Measurements from ENCODE around the gene SYN1.
"Not testable (repeated sequence)": the region's sequence is repeated elsewhere in the genome, so short reads cannot be mapped to it uniquely, and the experiment has no call there.

The SYN1 gene

GRCh38 chrX:47619486-47620302 lies at the start of gene SYN1:
Gene SYN1 (minus strand): TSS chrX:47619857. CDS start chrX:47619728, 129 bp downstream.
- DNase-seq (ENCODE audit: low spot score), result peak; percentile 81

DNA sequence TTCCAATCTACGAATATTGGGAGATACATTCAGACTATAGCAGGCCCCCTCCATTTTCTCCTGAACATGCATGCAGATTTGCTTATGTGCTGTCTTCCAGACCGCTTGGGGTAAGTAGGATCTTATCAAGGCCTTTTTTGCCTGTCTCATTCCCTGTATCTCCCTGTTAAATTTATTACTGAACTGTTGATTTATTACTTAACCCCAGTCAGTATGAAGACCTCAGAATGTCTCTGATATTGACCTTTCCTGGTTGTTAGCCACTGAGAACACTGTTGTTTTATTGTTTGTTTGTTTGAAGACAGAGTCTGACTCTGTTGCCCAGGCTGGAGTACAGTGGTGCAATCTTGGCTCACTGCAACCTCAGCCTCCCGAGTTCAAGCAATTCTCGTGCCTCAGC lies 46.1 kb upstream of the SYN1 start:
- not testable (repeated sequence) for DNase-seq (ENCODE audit: low spot score)

DNA sequence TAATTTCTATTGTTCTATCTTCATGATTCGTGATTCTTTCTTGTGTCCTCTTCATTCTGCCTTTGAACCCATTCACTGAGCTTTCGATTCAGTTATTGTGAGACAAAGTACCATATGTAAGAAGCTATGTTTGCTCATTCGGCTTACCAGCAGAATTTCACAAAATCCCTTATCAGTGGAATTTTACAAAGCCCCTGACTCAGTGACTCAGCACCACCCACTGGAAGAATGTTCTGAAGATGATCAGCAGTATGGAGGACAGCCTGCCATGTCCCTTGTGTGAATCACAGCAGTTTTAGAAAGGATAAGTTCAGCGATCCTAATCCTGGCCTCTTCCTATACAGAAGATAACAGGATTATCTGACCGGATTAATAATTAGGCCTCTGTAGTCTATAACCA lies 45.1 kb upstream of the SYN1 start:
- no peak for DNase-seq (ENCODE audit: low spot score)

- peak; percentile 58 for DNase-seq (ENCODE audit: low spot score)
These were observed 42.5 kb upstream of the SYN1 start for GRCh38 chrX:47662144-47662657.

DNA sequence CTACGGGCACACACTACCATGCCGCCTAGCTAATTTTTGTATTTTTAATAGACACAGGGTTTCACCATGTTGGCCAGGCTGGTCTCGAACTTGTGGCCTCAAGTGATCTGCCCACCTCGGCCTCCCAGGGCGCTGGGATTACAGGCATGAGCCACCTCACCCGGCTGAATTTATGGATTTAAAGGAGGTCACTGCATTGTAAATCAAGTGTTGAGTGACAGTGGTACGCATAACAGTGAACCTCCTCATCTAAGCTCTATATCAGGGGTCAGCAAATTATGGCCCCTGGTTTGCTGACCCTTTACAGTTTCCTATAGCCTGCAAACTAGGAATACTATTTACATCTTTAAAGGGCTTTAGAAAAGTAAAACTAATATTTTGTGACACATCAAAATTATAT lies 41.9 kb upstream of the SYN1 start:
- no peak for DNase-seq (ENCODE audit: low spot score)

GRCh38 chrX:47659421-47659726 lies 39.7 kb upstream of the SYN1 start:
- DNase-seq (ENCODE audit: low spot score), result no peak

DNA sequence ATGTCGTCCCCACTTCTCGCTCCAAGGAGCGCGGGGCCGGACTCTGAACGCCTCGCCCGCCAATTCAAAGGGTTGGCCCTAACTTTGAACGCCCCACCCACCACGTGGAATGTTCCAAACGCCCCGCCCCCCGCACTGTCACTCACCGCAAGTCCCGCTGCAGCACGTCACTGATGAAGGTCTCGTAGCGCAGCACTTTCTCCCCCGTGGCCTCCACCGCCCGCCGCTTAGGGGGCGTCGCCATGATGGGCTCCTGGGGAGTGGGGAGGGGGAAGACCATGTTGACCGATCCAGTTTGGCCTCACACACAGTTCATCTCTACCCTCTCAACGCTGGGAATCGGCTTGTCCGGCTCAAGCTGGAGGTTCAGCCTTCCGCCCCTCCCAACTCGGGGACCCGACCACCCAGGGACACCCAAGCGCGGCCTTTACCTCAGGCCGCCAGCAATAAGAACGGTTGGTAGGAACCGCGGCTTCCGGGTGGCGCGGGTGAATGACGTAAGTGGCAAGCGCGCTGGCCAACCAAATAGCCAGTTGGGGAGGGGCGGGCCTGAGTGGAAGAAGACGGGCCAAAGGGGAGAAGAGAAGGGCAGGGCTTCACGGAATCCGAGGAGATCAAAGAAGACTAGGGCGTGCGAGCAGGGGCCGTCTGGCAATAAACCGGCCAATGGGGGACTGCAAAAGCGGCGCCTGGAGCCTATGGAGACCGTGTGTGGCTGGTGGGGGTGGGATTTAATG lies 39.2 kb upstream of the SYN1 start, which contains the start of gene UXT:
UXT (minus strand) TSS at position 497 of the 737 bp plus-strand sequence; CDS start at position 244, 253 bp downstream.
- DNase-seq (ENCODE audit: low spot score), result peak; percentile 88

DNA sequence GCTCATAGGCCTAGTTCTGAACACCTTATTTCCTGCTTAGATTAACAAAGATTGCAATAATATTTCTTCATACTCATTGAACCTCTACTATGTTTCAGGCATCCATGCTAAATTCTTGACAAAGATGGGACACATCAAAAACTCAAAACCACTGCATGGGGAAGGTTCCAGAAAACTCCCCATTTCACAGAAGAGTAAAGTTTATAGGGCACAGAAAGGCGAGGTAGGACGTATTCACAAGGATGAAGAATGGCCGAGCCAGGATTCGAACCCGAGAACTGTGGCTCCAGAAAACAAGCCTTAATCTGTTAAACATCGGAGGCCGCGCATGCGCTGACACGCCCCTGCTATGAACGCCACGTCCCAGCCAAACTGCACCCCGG lies 38.6 kb upstream of the SYN1 start:
- DNase-seq (ENCODE audit: low spot score), result no peak

DNA sequence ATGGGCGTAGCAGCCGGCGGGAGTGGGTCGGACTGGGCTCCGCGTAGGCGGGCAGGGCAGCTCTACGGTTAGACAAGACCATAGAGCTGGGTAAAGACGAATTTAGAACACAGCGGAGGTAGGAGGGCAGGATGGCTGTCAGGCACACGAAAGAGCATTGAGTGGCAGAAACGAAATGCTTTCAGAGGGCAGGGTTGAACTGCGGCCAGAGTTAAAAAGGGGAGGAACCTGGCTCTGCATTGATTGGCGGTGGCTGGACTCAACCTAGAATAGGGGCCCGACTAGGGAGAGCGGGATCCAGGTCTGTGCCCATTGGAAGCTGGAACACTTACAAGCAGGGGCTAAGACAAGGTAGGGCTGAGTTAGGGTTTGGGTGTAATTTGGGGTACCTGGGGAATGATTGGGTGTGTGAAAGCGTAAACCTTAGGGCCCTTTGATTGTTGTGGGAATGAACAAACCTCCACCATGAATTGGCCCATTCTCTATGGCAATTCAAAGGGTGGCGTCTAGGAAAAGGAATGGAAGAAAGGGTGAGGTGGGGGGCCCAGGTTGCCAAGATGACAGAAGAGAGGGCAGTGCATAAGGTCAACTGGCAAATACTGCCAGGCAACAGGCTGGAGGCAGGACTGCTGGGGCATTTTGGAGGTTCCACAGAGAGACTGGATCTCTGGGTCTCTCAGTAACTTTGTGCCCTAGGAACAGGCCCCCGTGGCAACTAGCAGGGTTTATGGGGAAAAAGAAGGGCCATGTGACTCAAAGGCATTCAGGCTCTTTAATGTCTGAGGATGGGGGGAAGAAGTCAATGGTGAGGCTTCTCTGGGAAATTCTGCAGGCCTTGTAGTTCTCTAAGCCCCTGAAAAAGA lies 31.6 kb upstream of the SYN1 start:
- DNase-seq (ENCODE audit: low spot score), result no peak

DNA sequence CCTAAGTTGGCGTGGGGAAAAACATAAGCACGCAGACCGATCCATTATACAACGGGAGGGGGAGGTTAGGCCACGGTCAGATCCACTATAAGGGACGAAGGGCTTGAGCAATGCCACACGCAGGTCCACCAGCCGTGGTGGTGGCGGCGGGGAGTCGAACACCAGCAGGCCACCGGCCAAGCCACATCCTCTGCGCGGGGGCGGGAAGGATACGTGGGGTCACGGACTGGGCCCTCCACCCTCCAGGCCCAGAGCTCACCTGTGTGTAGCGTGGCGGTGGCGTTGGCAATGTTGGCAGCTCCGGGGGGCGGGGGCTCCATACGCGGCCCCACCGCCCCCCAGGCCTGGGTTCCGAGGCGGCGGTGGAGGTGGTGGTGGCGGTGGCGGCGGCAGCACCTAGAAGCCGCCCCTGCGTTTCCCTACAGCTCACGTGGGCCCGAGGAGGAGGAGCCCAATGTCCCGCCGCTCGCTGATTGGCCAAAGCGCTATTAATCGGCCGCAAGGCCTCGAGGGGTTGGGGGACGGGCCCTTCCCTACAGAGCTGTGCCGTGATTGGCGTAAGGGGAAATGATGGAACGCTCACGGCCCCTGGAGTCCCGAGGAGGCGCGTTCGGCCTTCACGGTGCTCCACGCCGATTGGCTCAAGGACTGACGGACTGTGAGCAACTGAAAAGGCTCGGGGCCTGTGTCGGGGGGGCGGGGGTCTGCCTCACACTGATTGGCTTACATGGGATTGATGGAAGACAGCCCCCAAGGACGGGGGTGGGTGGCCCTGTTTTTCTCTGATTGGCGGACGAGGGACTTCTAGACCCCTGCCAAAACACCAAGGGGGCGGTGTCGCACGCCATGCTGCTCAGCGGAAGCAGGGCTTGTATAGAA lies 30.7 kb upstream of the SYN1 start, which contains the start of gene ELK1:
ELK1 (minus strand) TSS at position 400 of the 879 bp plus-strand sequence. CDS start 9,122 bp downstream, outside the sequence.
- DNase-seq (ENCODE audit: low spot score), result peak; percentile 89

DNA sequence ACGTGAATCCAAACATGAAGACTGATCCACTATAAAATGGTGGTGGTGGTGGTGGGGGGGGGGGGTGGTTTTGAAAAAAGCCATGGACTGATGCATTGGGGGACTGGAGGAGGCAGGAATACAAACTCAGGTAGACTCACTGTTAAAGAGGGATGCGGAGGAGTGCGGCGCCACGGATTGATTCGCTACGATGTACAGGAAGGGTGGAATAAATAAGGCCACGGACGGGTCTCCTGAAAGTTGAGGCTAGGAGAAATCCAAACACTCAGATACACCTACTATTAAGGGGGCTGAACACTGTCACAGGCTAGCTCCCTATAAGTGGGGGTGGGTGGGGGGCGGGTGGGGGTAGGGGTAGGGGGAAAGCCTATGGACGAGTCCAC lies 30.1 kb upstream of the SYN1 start:
- no peak for DNase-seq (ENCODE audit: low spot score)

GRCh38 chrX:47649271-47649670 lies 29.6 kb upstream of the SYN1 start:
- no peak for DNase-seq (ENCODE audit: low spot score)

- DNase-seq (ENCODE audit: low spot score), result no peak
These were observed 28.7 kb upstream of the SYN1 start for GRCh38 chrX:47648376-47648775.

- no peak for DNase-seq (ENCODE audit: low spot score)
These were observed 27.0 kb upstream of the SYN1 start for GRCh38 chrX:47646636-47647035.

DNA sequence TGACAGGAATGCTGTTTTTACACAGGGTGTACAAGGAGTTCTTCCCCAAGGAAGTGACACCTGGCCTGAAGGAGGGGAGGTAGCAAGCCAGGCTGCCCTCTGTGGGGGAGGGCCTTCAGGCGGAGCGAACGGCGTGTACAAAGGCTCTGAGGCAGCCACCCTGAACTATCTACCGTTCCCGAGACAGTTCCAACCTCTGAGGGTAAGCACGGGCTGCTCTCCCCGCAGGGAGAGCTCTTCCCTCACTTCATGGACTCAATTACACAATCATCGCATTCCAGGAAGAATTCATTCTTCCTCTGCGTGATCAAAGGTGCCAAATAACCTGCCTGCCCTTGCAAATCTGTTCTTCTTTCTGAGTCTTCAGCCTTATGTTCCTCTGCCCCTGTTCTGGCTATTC lies 25.9 kb upstream of the SYN1 start:
- DNase-seq (ENCODE audit: low spot score), result no peak

GRCh38 chrX:47644557-47645091 lies 25.0 kb upstream of the SYN1 start:
- DNase-seq (ENCODE audit: low spot score), result no peak

DNA sequence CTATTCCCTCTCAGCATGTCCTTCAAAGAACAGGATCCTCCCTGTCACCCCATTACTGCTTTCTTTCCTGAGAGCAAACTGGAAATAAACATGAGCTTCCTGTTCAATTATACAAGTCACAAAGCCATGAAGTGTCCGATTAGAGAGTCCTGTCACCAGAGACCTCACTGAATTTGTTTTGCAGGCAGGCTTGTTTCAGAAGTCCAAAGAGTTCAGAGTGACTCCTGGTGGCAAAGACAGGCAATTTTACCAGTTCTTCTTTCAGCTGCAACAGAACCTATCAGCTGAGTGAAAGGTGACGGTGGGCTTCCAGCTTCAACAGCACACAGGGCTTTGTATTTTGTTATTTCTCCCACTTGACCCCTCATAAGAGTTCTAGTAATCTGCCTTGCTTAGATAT lies 24.3 kb upstream of the SYN1 start:
- DNase-seq (ENCODE audit: low spot score), result no peak

DNA sequence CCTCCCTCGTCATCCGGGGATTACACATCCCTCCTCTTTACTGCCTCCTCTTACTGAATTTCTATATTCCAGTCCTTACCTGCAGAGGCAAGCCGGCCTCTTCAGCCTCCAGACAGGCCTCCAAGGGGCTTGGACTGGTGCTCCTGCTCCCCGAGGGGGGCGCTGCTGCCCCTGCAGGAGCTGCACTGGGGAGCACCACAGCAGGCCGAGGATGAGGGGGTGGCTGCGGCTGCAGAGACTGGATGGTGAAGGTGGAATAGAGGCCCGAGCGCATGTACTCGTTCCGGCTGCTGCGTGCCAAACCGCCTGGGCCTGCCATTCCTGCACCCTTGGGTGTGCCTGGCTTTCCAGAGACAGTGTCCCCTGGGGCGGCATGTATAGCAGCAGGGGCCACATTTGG lies 19.2 kb upstream of the SYN1 start:
- no peak for DNase-seq (ENCODE audit: low spot score)

- DNase-seq (ENCODE audit: low spot score), result no peak
These were observed 18.0 kb upstream of the SYN1 start for GRCh38 chrX:47637546-47638195.

DNA sequence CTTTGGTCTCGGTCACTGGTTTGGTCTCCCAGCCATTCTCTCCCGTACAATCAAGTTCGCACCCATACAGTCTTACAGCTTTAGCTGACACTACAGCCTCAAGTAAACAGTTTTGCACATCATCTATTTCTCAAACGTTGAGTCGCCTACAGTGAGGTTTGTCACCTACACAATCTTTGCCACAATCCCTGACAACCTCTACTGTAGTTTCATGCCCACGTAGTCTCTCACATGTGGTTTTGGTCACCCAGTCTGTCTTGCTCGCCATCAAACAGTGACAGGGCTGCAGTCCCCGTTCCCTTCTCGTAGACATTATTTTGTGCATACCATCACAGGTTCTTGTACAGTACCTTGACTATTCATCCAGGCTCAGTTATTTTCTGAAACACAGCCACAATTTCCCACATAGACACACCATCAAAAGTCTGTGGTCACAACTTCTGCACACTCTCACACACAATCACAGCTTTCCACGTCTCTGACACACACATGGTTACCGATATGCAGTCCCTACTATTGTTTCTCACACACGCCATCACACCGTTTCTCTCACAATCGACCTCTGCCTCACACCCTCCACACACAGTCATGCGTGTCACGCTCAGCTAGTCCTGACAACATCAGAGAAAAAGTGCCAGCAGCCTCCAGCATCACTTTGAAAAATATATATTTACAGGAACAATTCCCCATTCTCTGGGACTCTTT lies 15.4 kb upstream of the SYN1 start:
- no peak for DNase-seq (ENCODE audit: low spot score)

All from COLO829 (cell line).